Lower leg skin (tissue), 3 donors: ENCODE results near the gene ZNF366.

Source experiments
- CTCF ChIP-seq, 3 donors: fragments of 450-650 bp; IDR thresholded peaks; one replicate each; pipeline ENCODE4 v1.5.1; 2016; ENCODE audit warnings: antibody characterized with exemption in 3 of 3, mild to moderate bottlenecking in 3 of 3, moderate library complexity in 2 of 3
- POLR2A ChIP-seq, 2 donors: fragments of 450-650 bp; IDR thresholded peaks; one replicate each; pipeline ENCODE4 v1.6.1; 2016 to 2017; ENCODE audit warnings: antibody characterized with exemption in 2 of 2, mild to moderate bottlenecking in 1 of 2, moderate library complexity in 1 of 2

DNA sequence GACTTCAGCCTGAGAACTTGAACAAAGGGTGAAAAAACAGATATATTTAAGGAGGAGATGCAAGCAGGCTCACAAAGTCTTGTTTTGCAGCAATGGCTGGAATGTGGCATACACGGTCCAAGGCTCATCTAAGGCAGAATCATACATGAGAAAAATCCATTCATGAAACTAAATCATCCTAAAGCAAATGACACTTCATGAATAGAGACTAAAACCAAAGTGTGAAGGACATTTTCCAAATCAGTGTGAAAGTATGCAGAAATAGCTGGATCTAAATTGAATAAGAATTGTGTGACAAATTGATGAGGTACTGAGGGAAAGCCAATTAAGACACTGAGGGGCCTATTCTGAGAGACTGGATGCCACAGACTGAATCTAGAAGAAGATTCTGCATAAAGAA lies 27.3 kb downstream of the ZNF366 start:
- TF ChIP-seq CTCF (IDR thresholded peaks at IDR 0.05) (no peak), POLR2A (IDR thresholded peaks at IDR 0.05) (no peak)
